BLaER1 treated with 17β-estradiol and CSF1 and Interleukin-3, amounts not matched to agents 10 nM and 100 nM (cell line): ENCODE results near the gene SORCS2.

Experiments used
- H3K27ac ChIP-seq, 11 experiments: shearing (Covaris generic); formaldehyde crosslinking; 2 replicates each; pipeline ENCODE4 v1.8.1; 2022
- H3K27me3 ChIP-seq, 11 experiments: shearing (Covaris generic); formaldehyde crosslinking; 2 replicates each; pipeline ENCODE4 v1.8.1; 2022
- H3K36me3 ChIP-seq, 11 experiments: shearing (Covaris generic); formaldehyde crosslinking; 2 replicates each; pipeline ENCODE4 v1.8.1; 2022
- H3K4me1 ChIP-seq, 10 experiments: shearing (Covaris generic); formaldehyde crosslinking; 2 replicates each; pipeline ENCODE4 v1.8.1; 2022
- H3K4me2 ChIP-seq, 11 experiments: shearing (Covaris generic); formaldehyde crosslinking; 2 replicates each; pipeline ENCODE4 v1.8.1; 2022
- H3K4me3 ChIP-seq, 10 experiments: shearing (Covaris generic); formaldehyde crosslinking; 2 replicates each; pipeline ENCODE4 v1.8.1; 2022
- H3K9ac ChIP-seq, 11 experiments: shearing (Covaris generic); formaldehyde crosslinking; 2 replicates each; pipeline ENCODE4 v1.8.1; 2022
- H3K9me3 ChIP-seq, 11 experiments: shearing (Covaris generic); formaldehyde crosslinking; replicated peaks in 1 of 11; 2 replicates each; pipeline ENCODE4 v1.8.1; 2022
- H4K20me1 ChIP-seq, 11 experiments: shearing (Covaris generic); formaldehyde crosslinking; 2 replicates each; pipeline ENCODE4 v1.8.1; 2022
- Cebpa-rat ChIP-seq, 11 experiments: shearing (Covaris generic); IDR thresholded peaks; 2 replicates each; pipeline ENCODE4 v1.8.1; 2022

SORCS2 gene

GRCh38 chr4:7362862-7363430 lies 170.6 kb downstream of the SORCS2 start:
- H3K4me1 ChIP-seq, result peaks cover 4 to 67% (median 47%) of the 10 kb centered on the region in 10 experiments; a peak in 17 of 20 replicates
- no peak for TF ChIP-seq Cebpa-rat (IDR thresholded peaks at IDR 0.05)

GRCh38 chr4:7364979-7365378 lies 172.6 kb downstream of the SORCS2 start:
- no peak overlapping the region for H3K27ac ChIP-seq
- H3K4me2 ChIP-seq, result peak overlapping the region in 2 of 11 experiments; percentile 2 to 5; a peak in 2 of 22 replicates
- TF ChIP-seq Cebpa-rat (IDR thresholded peaks at IDR 0.05), result no peak
- no peak overlapping the region for H3K4me3 ChIP-seq
- no peaks in the 10 kb centered on the region for H3K36me3 ChIP-seq
- H4K20me1 ChIP-seq, result no peaks in the 10 kb centered on the region; a peak in 1 of 22 replicates
- H3K9ac ChIP-seq, result no peak overlapping the region
- H3K27me3 ChIP-seq, result peaks cover 0 to 6% (median 0%) of the 10 kb centered on the region in 11 experiments; a peak in 1 of 22 replicates
- H3K4me1 ChIP-seq, result peaks cover 0 to 67% (median 45%) of the 10 kb centered on the region in 10 experiments; a peak in 15 of 20 replicates
- no peaks in the 10 kb centered on the region; a peak in 1 of 22 replicates for H3K9me3 ChIP-seq

More at GRCh38 chr4:7362862-7363430, 170.6 kb downstream of the SORCS2 start:
- H3K9ac ChIP-seq, result no peak overlapping the region
- no peaks in the 10 kb centered on the region; a peak in 1 of 22 replicates for H4K20me1 ChIP-seq
- no peaks in the 10 kb centered on the region for H3K36me3 ChIP-seq
- H3K4me3 ChIP-seq, result no peak overlapping the region
- peaks cover 0 to 6% (median 0%) of the 10 kb centered on the region in 11 experiments; a peak in 1 of 22 replicates for H3K27me3 ChIP-seq
- H3K27ac ChIP-seq, result no peak overlapping the region
- H3K9me3 ChIP-seq, result no peaks in the 10 kb centered on the region; a peak in 1 of 22 replicates
- H3K4me2 ChIP-seq, result no peak overlapping the region

GRCh38 chr4:7365462-7366179 lies 173.3 kb downstream of the SORCS2 start:
- no peak overlapping the region for H3K4me3 ChIP-seq
- no peaks in the 10 kb centered on the region; a peak in 1 of 22 replicates for H4K20me1 ChIP-seq
- H3K9ac ChIP-seq, result no peak overlapping the region
- no peak overlapping the region for H3K27ac ChIP-seq
- peaks cover 0 to 6% (median 0%) of the 10 kb centered on the region in 11 experiments; a peak in 1 of 22 replicates for H3K27me3 ChIP-seq
- no peaks in the 10 kb centered on the region; a peak in 1 of 22 replicates for H3K9me3 ChIP-seq
- H3K4me2 ChIP-seq, result peak overlapping the region in 9 of 11 experiments; percentile 26 to 93 (median 67); a peak in 14 of 22 replicates
- H3K36me3 ChIP-seq, result no peaks in the 10 kb centered on the region
- TF ChIP-seq Cebpa-rat (IDR thresholded peaks at IDR 0.05), result no peak
- peaks cover 0 to 67% (median 50%) of the 10 kb centered on the region in 10 experiments; a peak in 15 of 20 replicates for H3K4me1 ChIP-seq

- Histone ChIP-seq H3K27ac (no peak overlapping the region), H3K4me3 (no peak overlapping the region), H3K4me2 (peak overlapping the region in 9 of 11 experiments; percentile 26 to 93 (median 67); a peak in 15 of 22 replicates), H3K27me3 (peaks cover 0 to 6% (median 0%) of the 10 kb centered on the region in 11 experiments; a peak in 1 of 22 replicates), H3K9ac (no peak overlapping the region), H3K36me3 (no peaks in the 10 kb centered on the region), H3K9me3 (no peaks in the 10 kb centered on the region; a peak in 1 of 22 replicates), H4K20me1 (no peaks in the 10 kb centered on the region; a peak in 1 of 22 replicates), H3K4me1 (peaks cover 0 to 69% (median 54%) of the 10 kb centered on the region in 10 experiments; a peak in 15 of 20 replicates)
- TF ChIP-seq Cebpa-rat (IDR thresholded peaks at IDR 0.05), result no peak
Observed at GRCh38 chr4:7366180-7366945, 174.0 kb downstream of the SORCS2 start.

GRCh38 chr4:7366954-7367353 lies 174.6 kb downstream of the SORCS2 start:
- H4K20me1 ChIP-seq, result no peaks in the 10 kb centered on the region; a peak in 1 of 22 replicates
- H3K9me3 ChIP-seq, result no peaks in the 10 kb centered on the region; a peak in 1 of 22 replicates
- H3K36me3 ChIP-seq, result no peaks in the 10 kb centered on the region
- no peak overlapping the region for H3K27ac ChIP-seq
- no peak overlapping the region for H3K4me3 ChIP-seq
- no peak overlapping the region for H3K9ac ChIP-seq
- peak overlapping the region in 9 of 11 experiments; percentile 26 to 93 (median 67); a peak in 15 of 22 replicates for H3K4me2 ChIP-seq
- H3K27me3 ChIP-seq, result peaks cover 0 to 6% (median 0%) of the 10 kb centered on the region in 11 experiments; a peak in 1 of 22 replicates
- H3K4me1 ChIP-seq, result peaks cover 0 to 75% (median 59%) of the 10 kb centered on the region in 10 experiments; a peak in 16 of 20 replicates
- no peak for TF ChIP-seq Cebpa-rat (IDR thresholded peaks at IDR 0.05)

GRCh38 chr4:7367406-7367805 lies 175.1 kb downstream of the SORCS2 start:
- H3K4me2 ChIP-seq, result peak overlapping the region in 9 of 11 experiments; percentile 8 to 93 (median 67); a peak in 17 of 22 replicates
- no peak overlapping the region for H3K4me3 ChIP-seq
- no peaks in the 10 kb centered on the region for H3K36me3 ChIP-seq
- peak overlapping the region in 2 of 11 experiments; percentile 24 to 29; a peak in 2 of 22 replicates for H3K9ac ChIP-seq
- TF ChIP-seq Cebpa-rat (IDR thresholded peaks at IDR 0.05), result no peak
- H3K4me1 ChIP-seq, result peaks cover 2 to 79% (median 64%) of the 10 kb centered on the region in 10 experiments; a peak in 19 of 20 replicates
- H3K27ac ChIP-seq, result no peak overlapping the region
- peaks cover 0 to 6% (median 0%) of the 10 kb centered on the region in 11 experiments; a peak in 1 of 22 replicates for H3K27me3 ChIP-seq
- no peaks in the 10 kb centered on the region; a peak in 1 of 22 replicates for H3K9me3 ChIP-seq
- H4K20me1 ChIP-seq, result no peaks in the 10 kb centered on the region; a peak in 1 of 22 replicates

GRCh38 chr4:7367864-7368277 lies 175.5 kb downstream of the SORCS2 start:
- Histone ChIP-seq H3K27me3 (peaks cover 0 to 6% (median 0%) of the 10 kb centered on the region in 11 experiments; a peak in 1 of 22 replicates), H3K9me3 (no peaks in the 10 kb centered on the region; a peak in 1 of 22 replicates), H3K4me2 (peak overlapping the region in 9 of 11 experiments; percentile 8 to 93 (median 67); a peak in 17 of 22 replicates), H3K4me1 (peaks cover 7 to 84% (median 68%) of the 10 kb centered on the region in 10 experiments), H3K9ac (peak overlapping the region in 3 of 11 experiments; percentile 20 to 29 (median 24); a peak in 2 of 22 replicates), H4K20me1 (no peaks in the 10 kb centered on the region; a peak in 1 of 22 replicates), H3K36me3 (no peaks in the 10 kb centered on the region), H3K27ac (no peak overlapping the region), H3K4me3 (no peak overlapping the region)
- no peak for TF ChIP-seq Cebpa-rat (IDR thresholded peaks at IDR 0.05)

- Histone ChIP-seq H3K27ac (no peak overlapping the region), H3K4me2 (peak overlapping the region in 9 of 11 experiments; percentile 8 to 93 (median 67); a peak in 17 of 22 replicates), H3K9me3 (no peaks in the 10 kb centered on the region; a peak in 1 of 22 replicates), H4K20me1 (no peaks in the 10 kb centered on the region; a peak in 1 of 22 replicates), H3K9ac (no peak overlapping the region), H3K36me3 (no peaks in the 10 kb centered on the region), H3K4me3 (no peak overlapping the region), H3K27me3 (peaks cover 0 to 6% (median 0%) of the 10 kb centered on the region in 11 experiments; a peak in 1 of 22 replicates), H3K4me1 (peaks cover 8 to 88% (median 71%) of the 10 kb centered on the region in 10 experiments)
- no peak for TF ChIP-seq Cebpa-rat (IDR thresholded peaks at IDR 0.05)
Observed at GRCh38 chr4:7368296-7368695, 176.0 kb downstream of the SORCS2 start.
